HG03135 (cell line): Measurements from ENCODE around the gene OGFOD2.

Source experiments
- ATAC-seq: cut with Tn5 transposase; IDR thresholded peaks from one replicate; pipeline ENCODE4 v1.9.1; 2021; ENCODE audit warnings: mild to moderate bottlenecking, moderate library complexity; ENCODE audit not compliant: unreplicated experiment

Gene OGFOD2

GRCh38 chr12:122988036-122988435 lies 13.0 kb downstream of the OGFOD2 start:
- ATAC-seq, result no peak

GRCh38 chr12:122988612-122989212 lies 13.7 kb downstream of the OGFOD2 start:
- ATAC-seq, result no peak

GRCh38 chr12:122989225-122989839 lies 14.3 kb downstream of the OGFOD2 start:
- ATAC-seq, result no peak

- ATAC-seq, result no peak
Measured at GRCh38 chr12:122989874-122990419, 14.9 kb downstream of the OGFOD2 start.

- no peak for ATAC-seq
Measured at GRCh38 chr12:122990561-122990960, 15.5 kb downstream of the OGFOD2 start.

- no peak for ATAC-seq
Measured at GRCh38 chr12:122990961-122991622, 16.0 kb downstream of the OGFOD2 start.

- no peak for ATAC-seq
Measured at GRCh38 chr12:122991623-122992275, 16.7 kb downstream of the OGFOD2 start.

GRCh38 chr12:122992386-122992785 lies 17.3 kb downstream of the OGFOD2 start:
- ATAC-seq, result no peak

- no peak for ATAC-seq
Measured at GRCh38 chr12:122994140-122994675, 19.2 kb downstream of the OGFOD2 start.

GRCh38 chr12:122994781-122995502 lies 19.9 kb downstream of the OGFOD2 start:
- ATAC-seq, result no peak

- no peak for ATAC-seq
Measured at GRCh38 chr12:122995503-122996187, 20.6 kb downstream of the OGFOD2 start.

GRCh38 chr12:122996188-122996601 lies 21.2 kb downstream of the OGFOD2 start:
- ATAC-seq, result no peak

GRCh38 chr12:122996621-122997342 lies 21.7 kb downstream of the OGFOD2 start:
- ATAC-seq, result no peak

GRCh38 chr12:122997343-122998250 lies 22.6 kb downstream of the OGFOD2 start:
- no peak for ATAC-seq

GRCh38 chr12:122998316-122998715 lies 23.3 kb downstream of the OGFOD2 start:
- ATAC-seq, result no peak

GRCh38 chr12:122999196-122999946 lies 24.3 kb downstream of the OGFOD2 start:
- ATAC-seq, result no peak

- ATAC-seq, result no peak
Measured at GRCh38 chr12:122999986-123000420, 25.0 kb downstream of the OGFOD2 start.

GRCh38 chr12:123000578-123000977 lies 25.5 kb downstream of the OGFOD2 start:
- no peak for ATAC-seq
